Measurements from ENCODE around the gene ZC3H11A. TPM values are rescaled to one million over a fixed set of nuclear protein-coding genes. Genes with fewer than 3 reads are reported as not detected.
A peak's percentile ranks its signal among the peaks of the same experiment; 100 is the strongest.
"Not testable (repeated sequence)": the region's sequence is repeated elsewhere in the genome, so short reads cannot be mapped to it uniquely, and the experiment has no call there.

The ZC3H11A gene
- total RNA-seq: 85.6 and 91.6 TPM in 2 replicates

DNA sequence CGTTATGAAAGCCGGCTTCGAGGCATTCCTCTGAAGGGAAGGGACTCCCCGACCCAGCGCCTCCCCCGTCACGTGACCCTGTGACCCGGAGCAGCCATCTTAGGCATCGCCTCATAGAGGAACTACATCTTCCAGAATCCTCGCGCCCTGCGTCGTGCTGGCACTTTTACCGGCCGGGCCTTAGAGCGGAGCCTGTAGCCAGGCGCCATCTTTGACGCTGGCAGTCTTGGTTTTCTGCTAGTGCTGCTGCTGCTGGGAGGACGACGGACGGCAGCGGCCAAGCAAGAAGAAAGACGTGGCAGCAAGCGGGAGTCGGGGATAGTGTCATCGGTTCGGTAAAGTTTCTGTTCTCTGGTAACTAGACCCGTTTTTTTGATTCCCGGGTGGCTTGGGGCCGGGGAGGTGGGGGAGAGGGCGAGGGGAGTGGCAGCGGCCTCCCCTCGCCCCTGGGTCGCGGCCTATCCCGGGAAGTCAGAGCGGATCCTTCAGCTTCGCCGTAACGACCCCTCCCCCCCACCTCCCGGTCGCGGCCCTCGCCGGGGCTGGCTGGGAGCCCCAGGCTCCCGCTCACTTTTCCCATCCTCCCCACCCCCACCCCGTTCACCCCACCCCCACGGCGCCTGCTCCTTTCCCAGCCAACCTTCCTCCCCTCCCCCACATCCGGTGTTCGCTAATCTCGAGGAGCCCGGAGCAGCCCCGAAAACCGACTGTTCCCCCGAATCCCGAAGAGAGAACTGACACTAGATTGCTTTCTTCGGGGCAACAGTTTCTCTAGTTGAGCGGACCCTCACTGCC lies at the start of gene ZC3H11A, which contains the start of gene ZBED6:
TSS of gene ZC3H11A (plus strand) at position 183 of the 795 bp plus-strand sequence. CDS start 21,448 bp downstream, outside the sequence.
TSS of gene ZBED6 (plus strand) at position 183 of the 795 bp plus-strand sequence. CDS start 1,900 bp downstream, outside the sequence.
- intact Hi-C loops (cut with micrococcal nuclease): loop anchor here (1.0 to 10.0 kb wide), 9 partner anchors 30 to 1327 kb away; partner anchors contain the start of genes ATP2B4, LAX1, MDM4 and RBBP5
- DNase-seq (peak; percentile 90), ATAC-seq (ENCODE audit: low read depth) (peak; percentile 97)
- Mint-ChIP-seq H3K4me1 (peaks cover 51% of the 10 kb centered on the region), H3K36me3 (ENCODE audit: low read depth) (peaks cover 45% of the 10 kb centered on the region), H3K27ac (peak within 1 kb of the TSS; percentile 95), H3K4me3 (peak within 1 kb of the TSS; percentile 99), H3K27me3 (no peaks in the 10 kb centered on the region), H3K9me3 (no peaks in the 10 kb centered on the region)
- ChIA-PET CTCF (no interaction called here), POLR2A (interaction anchor here (0.6 kb wide), 1 partner anchor 23 kb away, joined by 3 read pairs; no protein-coding TSS in a partner anchor)
- TF ChIP-seq CTCF (IDR thresholded peaks at IDR 0.05): no peak

- no peaks in the 10 kb centered on the region for H3K9me3 Mint-ChIP-seq
- DNase-seq (no peak), ATAC-seq (ENCODE audit: low read depth) (no peak)
- intact Hi-C loops (cut with micrococcal nuclease): no loop called here
- no peaks in the 10 kb centered on the region for H3K27me3 Mint-ChIP-seq
- ChIA-PET CTCF (no interaction called here), POLR2A (interaction anchor here (0.7 kb wide), 1 partner anchor 441 kb away, joined by 4 read pairs; no protein-coding TSS in a partner anchor)
- H3K4me1 Mint-ChIP-seq: peaks cover 24% of the 10 kb centered on the region
- H3K27ac Mint-ChIP-seq: no peak overlapping the region
- H3K36me3 Mint-ChIP-seq (ENCODE audit: low read depth): no peaks in the 10 kb centered on the region
- no peak overlapping the region for H3K4me3 Mint-ChIP-seq
- no peak for TF ChIP-seq CTCF (IDR thresholded peaks at IDR 0.05)
These were observed 49.1 kb upstream of the ZC3H11A start for GRCh38 chr1:203746281-203746680.

DNA sequence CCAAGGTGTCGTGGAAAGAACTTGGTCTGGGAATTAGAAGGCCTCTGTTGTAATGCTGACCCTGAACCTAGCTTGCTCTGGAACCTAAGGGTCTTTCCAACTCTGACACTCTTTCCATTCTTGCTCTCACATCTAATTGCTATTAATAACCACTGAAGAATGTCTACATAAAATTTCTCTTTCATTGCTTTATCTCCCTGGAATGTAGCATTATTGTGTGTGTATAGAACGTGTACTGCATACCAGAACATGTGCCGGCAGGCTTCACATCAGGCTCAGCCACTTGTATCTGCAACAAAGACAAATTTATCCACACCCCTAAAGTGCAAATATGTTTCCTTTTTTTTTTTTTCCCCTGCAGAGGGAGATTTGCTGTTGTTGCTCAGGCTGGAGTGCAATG lies 44.4 kb upstream of the ZC3H11A start:
- no peak for ATAC-seq (ENCODE audit: low read depth)
- Mint-ChIP-seq H3K27me3 (no peaks in the 10 kb centered on the region), H3K4me1 (peaks cover 32% of the 10 kb centered on the region), H3K4me3 (no peak overlapping the region), H3K9me3 (no peaks in the 10 kb centered on the region), H3K27ac (peak overlapping the region; percentile 0), H3K36me3 (ENCODE audit: low read depth) (no peaks in the 10 kb centered on the region)
- no peak for DNase-seq
- no peak for TF ChIP-seq CTCF (IDR thresholded peaks at IDR 0.05)
- ChIA-PET CTCF (interaction anchor here (0.6 kb wide), 1 partner anchor 51 kb away, joined by 4 read pairs; no protein-coding TSS in a partner anchor), POLR2A (interaction anchor here (1.2 kb wide), 1 partner anchor 13 kb away, joined by 7 read pairs; no protein-coding TSS in a partner anchor)
- intact Hi-C loops (cut with micrococcal nuclease): no loop called here

- H3K27me3 Mint-ChIP-seq; H3K9me3 Mint-ChIP-seq; H3K4me3 Mint-ChIP-seq; DNase-seq; H3K36me3 Mint-ChIP-seq (ENCODE audit: low read depth); intact Hi-C loops (cut with micrococcal nuclease); ATAC-seq (ENCODE audit: low read depth): not testable (repeated sequence)
- POLR2A ChIA-PET: interaction anchor here (0.6 to 1.2 kb wide), 2 partner anchors 8 to 12 kb away, joined by 3 to 7 read pairs; no protein-coding TSS in a partner anchor
- peak overlapping the region; percentile 41 for H3K27ac Mint-ChIP-seq
- CTCF ChIA-PET: interaction anchor here (0.6 kb wide), 1 partner anchor 51 kb away, joined by 4 read pairs; no protein-coding TSS in a partner anchor
- peaks cover 37% of the 10 kb centered on the region for H3K4me1 Mint-ChIP-seq
These were observed 43.6 kb upstream of the ZC3H11A start for GRCh38 chr1:203751618-203752361.

GRCh38 chr1:203754455-203754864 lies 41.0 kb upstream of the ZC3H11A start:
- no peak for TF ChIP-seq CTCF (IDR thresholded peaks at IDR 0.05)
- Mint-ChIP-seq H3K4me1 (peaks cover 41% of the 10 kb centered on the region), H3K27me3 (no peaks in the 10 kb centered on the region), H3K9me3 (no peaks in the 10 kb centered on the region), H3K27ac (peak overlapping the region; percentile 96), H3K4me3 (peak overlapping the region; percentile 60), H3K36me3 (ENCODE audit: low read depth) (no peaks in the 10 kb centered on the region)
- ChIA-PET CTCF (interaction anchor here (1.9 kb wide), 1 partner anchor 10 kb away, joined by 8 read pairs; the partner anchor contains the start of gene LAX1), POLR2A (interaction anchor here (0.6 to 3.7 kb wide), 5 partner anchors 9 to 1876 kb away, joined by 3 to 30 read pairs (median 5); partner anchors contain the start of gene LAX1)
- DNase-seq (no peak), ATAC-seq (ENCODE audit: low read depth) (peak; percentile 70)
- intact Hi-C loops (cut with micrococcal nuclease): loop anchor here (1.0 kb wide), 1 partner anchor 11 kb away; the partner anchor contains the start of gene LAX1
